Smooth muscle cell (in vitro differentiated cells): ENCODE data around the gene SART3. TPM values are rescaled to one million over a fixed set of nuclear protein-coding genes. Genes with fewer than 3 reads are reported as not detected.

Experiments used
- DNase-seq: peaks from one replicate; lab custom pipeline; 2025; ENCODE audit not compliant: unreplicated experiment; lab: John Stamatoyannopoulos, UW
- H2AFZ ChIP-seq: fragments of 200-600 bp; sonication (generic); 2 replicates; pipeline ENCODE4 v1.6.0; 2016; ENCODE audit warnings: antibody characterized with exemption, low read depth, mild to moderate bottlenecking
- H3F3A ChIP-seq: fragments of 200-600 bp; sonication (generic); 2 replicates; pipeline ENCODE4 v1.6.0; 2017; ENCODE audit warnings: antibody characterized with exemption, low read depth
- H3K27ac ChIP-seq: fragments of 200-600 bp; sonication (generic); 2 replicates; pipeline ENCODE4 v1.5.1; 2016; ENCODE audit warnings: low read depth, mild to moderate bottlenecking
- H3K27me3 ChIP-seq: fragments of 200-600 bp; sonication (generic); 2 replicates; pipeline ENCODE4 v1.6.1; 2016; ENCODE audit warnings: low read depth, mild to moderate bottlenecking
- H3K36me3 ChIP-seq: fragments of 200-600 bp; sonication (generic); 2 replicates; pipeline ENCODE4 v1.5.1; 2016; ENCODE audit warnings: low read depth
- H3K4me1 ChIP-seq: fragments of 200-600 bp; sonication (generic); 2 replicates; pipeline ENCODE4 v1.5.1; 2016; ENCODE audit warnings: low read depth
- H3K4me2 ChIP-seq: fragments of 200-600 bp; sonication (generic); 2 replicates; pipeline ENCODE4 v1.6.0; 2016; ENCODE audit warnings: mild to moderate bottlenecking
- H3K4me3 ChIP-seq: fragments of 200-600 bp; sonication (generic); 2 replicates; pipeline ENCODE4 v1.5.1; 2016; ENCODE audit warnings: mild to moderate bottlenecking
- H3K79me2 ChIP-seq: fragments of 200-600 bp; sonication (generic); 2 replicates; pipeline ENCODE4 v1.6.0; 2016; ENCODE audit warnings: low read depth, mild to moderate bottlenecking
- H3K9ac ChIP-seq: fragments of 200-600 bp; sonication (generic); 2 replicates; pipeline ENCODE4 v1.6.0; 2016; ENCODE audit warnings: low read depth
- H3K9me3 ChIP-seq: fragments of 200-600 bp; sonication (generic); replicated peaks from 2 replicates; pipeline ENCODE4 v1.5.1; 2016; ENCODE audit warnings: low read depth
- H4K20me1 ChIP-seq: fragments of 200-600 bp; sonication (generic); 2 replicates; pipeline ENCODE4 v1.6.0; 2016; ENCODE audit warnings: low read depth
- WGBS: methylation state at CpG from one replicate; pipeline ENCODE4 v1.1.7; 2016; ENCODE audit warnings: low lambda C conversion rate; 5-methylcytosine and 5-hydroxymethylcytosine counted together
- polyA plus RNA-seq: library from polyadenylated mRNA; unstranded; fragments of >200 nt; fragmentation: Nextera tagmentation; extraction: Ambion mirVana; gene quantifications from 2 replicates; pipeline ENCODE4 v1.2.1, GENCODE V29; 2016
- total RNA-seq: library from RNA; depleted of rRNA; stranded (reverse); fragments of >200 nt; gene quantifications from 2 replicates; pipeline ENCODE4 v1.2.3, GENCODE V29; 2014
- TF ChIP-seq, protein P1 (sequence below): fragments of 200-600 bp; sonication (generic); IDR thresholded peaks from 2 replicates; pipeline ENCODE4 v1.5.1; 2017; ENCODE audit warnings: borderline replicate concordance, mild to moderate bottlenecking, antibody characterized with exemption; ENCODE audit not compliant: insufficient read depth, poor library complexity, severe bottlenecking

The SART3 gene
- total and polyA plus RNA-seq, 2 experiments from 2014 or later, result 22.7 to 94.5 TPM

DNA sequence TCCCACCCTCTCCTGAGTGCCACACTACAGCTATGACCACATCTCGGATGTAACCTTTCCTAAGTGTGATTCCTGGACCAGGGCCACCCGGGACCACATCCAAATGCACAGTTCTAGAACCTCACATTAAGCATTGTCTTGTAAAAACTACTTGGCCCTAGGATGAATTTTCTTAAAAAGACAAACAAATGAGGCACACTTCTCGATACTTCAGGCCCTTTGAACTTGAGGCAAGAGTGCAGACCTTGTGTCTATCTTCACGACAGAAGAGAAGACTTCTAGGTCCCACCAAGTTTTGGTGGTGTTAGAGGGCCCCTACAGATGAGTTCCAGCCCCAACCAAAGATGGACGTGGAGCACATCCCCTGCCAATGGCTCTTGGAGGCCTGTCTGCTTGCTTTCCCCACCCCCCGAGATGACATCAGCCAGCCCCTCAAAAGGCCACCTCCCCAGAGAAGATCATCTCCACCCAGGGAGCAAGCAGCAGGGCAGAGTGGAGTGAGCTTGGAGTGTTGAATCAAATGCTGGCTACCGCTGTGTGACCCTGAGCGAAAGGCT is 10.7 kb upstream of the SART3 start:
- WGBS, result 89% methylated on average over 8 of the region's 8 CpGs
- Histone ChIP-seq H3K36me3 (peaks cover 11% of the 10 kb centered on the region), H3K4me1 (no peaks in the 10 kb centered on the region), H3K9me3 (no peaks in the 10 kb centered on the region), H3K27ac (no peak overlapping the region), H3K9ac (no peak overlapping the region), H4K20me1 (no peaks in the 10 kb centered on the region), H3K27me3 (no peaks in the 10 kb centered on the region), H3K79me2 (no peaks in the 10 kb centered on the region), H3K4me3 (no peak overlapping the region), H3K4me2 (no peak overlapping the region), H2AFZ (no peak overlapping the region), H3F3A (peaks cover 19% of the 10 kb centered on the region)
- no peak for DNase-seq
- TF ChIP-seq, protein P1, sequence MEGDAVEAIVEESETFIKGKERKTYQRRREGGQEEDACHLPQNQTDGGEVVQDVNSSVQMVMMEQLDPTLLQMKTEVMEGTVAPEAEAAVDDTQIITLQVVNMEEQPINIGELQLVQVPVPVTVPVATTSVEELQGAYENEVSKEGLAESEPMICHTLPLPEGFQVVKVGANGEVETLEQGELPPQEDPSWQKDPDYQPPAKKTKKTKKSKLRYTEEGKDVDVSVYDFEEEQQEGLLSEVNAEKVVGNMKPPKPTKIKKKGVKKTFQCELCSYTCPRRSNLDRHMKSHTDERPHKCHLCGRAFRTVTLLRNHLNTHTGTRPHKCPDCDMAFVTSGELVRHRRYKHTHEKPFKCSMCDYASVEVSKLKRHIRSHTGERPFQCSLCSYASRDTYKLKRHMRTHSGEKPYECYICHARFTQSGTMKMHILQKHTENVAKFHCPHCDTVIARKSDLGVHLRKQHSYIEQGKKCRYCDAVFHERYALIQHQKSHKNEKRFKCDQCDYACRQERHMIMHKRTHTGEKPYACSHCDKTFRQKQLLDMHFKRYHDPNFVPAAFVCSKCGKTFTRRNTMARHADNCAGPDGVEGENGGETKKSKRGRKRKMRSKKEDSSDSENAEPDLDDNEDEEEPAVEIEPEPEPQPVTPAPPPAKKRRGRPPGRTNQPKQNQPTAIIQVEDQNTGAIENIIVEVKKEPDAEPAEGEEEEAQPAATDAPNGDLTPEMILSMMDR, result no peak

DNA sequence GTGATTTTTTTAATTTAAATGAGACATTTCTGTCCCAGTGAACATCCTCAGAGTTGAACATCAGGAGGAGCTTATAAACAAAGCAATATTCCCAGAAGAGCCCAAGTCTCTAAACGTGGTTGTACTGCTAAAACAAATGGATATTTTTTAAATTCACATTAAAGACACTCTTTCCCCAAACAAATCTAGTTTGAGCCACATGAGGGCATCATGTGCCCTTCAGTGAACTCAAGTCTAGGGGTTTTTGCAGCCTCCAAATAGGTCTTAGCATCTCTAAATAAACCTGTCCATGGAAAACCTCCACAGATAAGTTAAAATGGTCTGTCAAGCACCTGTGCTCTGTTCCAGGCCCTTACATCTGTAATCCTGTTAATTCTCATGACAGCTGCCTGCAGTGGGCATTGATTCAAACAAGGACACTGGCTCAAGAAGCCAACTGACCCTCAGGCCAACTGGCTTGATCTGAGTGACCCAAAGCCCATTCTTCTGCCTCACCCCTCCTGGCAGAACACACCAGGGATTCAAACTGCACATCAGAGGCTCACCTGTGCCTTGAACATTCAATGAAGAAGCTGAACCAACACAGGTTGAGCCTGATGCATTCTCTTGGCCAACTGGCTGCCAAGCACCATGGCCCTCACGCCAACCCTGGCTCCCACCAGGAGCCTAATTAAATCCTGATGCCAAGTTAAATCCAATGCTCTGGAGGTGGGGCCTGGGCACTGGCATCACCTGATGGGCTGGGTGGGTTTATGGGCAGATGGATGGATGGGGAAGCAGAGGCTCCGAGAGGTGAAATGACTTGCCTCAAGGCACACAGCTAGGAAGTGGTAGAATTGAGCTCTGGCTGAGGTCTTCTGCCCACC is 10.0 kb upstream of the SART3 start:
- Histone ChIP-seq H3K9me3 (no peaks in the 10 kb centered on the region), H3K27ac (peak overlapping the region; percentile 7), H3K27me3 (no peaks in the 10 kb centered on the region), H4K20me1 (no peaks in the 10 kb centered on the region), H2AFZ (no peak overlapping the region), H3K9ac (no peak overlapping the region), H3K4me2 (no peak overlapping the region), H3K4me3 (no peak overlapping the region), H3F3A (peaks cover 19% of the 10 kb centered on the region), H3K79me2 (no peaks in the 10 kb centered on the region), H3K36me3 (peaks cover 11% of the 10 kb centered on the region), H3K4me1 (no peaks in the 10 kb centered on the region)
- 73% methylated on average over 3 of the region's 3 CpGs for WGBS
- no peak for DNase-seq
- TF ChIP-seq, protein P1, result peak; percentile 53

DNA sequence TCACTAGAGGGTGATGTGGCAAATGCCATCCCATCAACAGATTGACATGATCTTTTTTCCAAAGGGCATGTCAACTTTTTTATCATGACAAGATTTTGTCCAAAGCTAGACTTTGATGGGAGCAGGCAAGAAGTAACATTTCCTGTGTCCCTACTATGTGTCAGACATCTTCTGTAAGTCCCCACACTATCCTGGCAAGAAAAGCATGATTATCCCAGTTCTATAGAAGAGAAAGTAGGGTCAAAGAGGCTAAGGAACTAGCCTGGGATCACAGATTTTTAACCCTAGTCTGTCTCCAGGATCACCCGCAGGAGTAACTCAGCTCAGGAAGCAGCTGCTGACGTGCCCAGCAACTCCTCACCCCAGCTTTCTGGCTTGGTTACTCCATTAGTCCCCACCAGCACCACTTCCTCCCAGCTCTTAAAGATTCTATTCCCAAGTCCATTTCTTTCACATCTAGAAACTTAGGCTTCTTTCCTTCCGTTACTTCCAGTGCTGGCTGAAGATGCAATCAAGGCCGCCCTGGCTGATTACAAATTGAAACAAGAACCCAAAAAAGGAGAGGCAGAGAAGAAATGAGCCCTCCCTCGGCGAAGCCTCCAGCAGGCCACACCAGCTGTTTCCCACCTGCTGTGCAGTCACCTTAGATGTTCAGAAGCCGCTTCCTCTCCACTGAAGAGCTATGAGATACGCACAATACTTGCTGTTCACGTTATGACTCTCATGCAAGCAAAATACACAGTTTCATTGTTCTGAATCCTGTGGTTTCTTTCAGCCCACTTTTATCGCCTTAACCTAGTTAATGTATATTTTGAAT is 7.6 kb upstream of the SART3 start:
- H3K9me3 ChIP-seq, result no peaks in the 10 kb centered on the region
- H4K20me1 ChIP-seq, result peaks cover 8% of the 10 kb centered on the region
- no peaks in the 10 kb centered on the region for H3K27me3 ChIP-seq
- H3K4me2 ChIP-seq, result no peak overlapping the region
- H3K27ac ChIP-seq, result no peak overlapping the region
- no peak overlapping the region for H2AFZ ChIP-seq
- TF ChIP-seq, protein P1, result no peak
- peaks cover 19% of the 10 kb centered on the region for H3F3A ChIP-seq
- H3K79me2 ChIP-seq, result peaks cover 6% of the 10 kb centered on the region
- DNase-seq, result no peak
- WGBS, result 92% methylated on average over 10 of the region's 10 CpGs
- H3K4me3 ChIP-seq, result no peak overlapping the region
- no peak overlapping the region for H3K9ac ChIP-seq
- no peaks in the 10 kb centered on the region for H3K4me1 ChIP-seq
- peaks cover 11% of the 10 kb centered on the region for H3K36me3 ChIP-seq
